Effector CD8-positive, alpha-beta T cell (primary cell): ENCODE results near the gene ARPC5L.
"Not testable (repeated sequence)": the region's sequence is repeated elsewhere in the genome, so short reads cannot be mapped to it uniquely, and the experiment has no call there.

Experiments
- DNase-seq: peaks from one replicate; lab custom pipeline; 2025; lab: John Stamatoyannopoulos, UW

Gene ARPC5L

DNA sequence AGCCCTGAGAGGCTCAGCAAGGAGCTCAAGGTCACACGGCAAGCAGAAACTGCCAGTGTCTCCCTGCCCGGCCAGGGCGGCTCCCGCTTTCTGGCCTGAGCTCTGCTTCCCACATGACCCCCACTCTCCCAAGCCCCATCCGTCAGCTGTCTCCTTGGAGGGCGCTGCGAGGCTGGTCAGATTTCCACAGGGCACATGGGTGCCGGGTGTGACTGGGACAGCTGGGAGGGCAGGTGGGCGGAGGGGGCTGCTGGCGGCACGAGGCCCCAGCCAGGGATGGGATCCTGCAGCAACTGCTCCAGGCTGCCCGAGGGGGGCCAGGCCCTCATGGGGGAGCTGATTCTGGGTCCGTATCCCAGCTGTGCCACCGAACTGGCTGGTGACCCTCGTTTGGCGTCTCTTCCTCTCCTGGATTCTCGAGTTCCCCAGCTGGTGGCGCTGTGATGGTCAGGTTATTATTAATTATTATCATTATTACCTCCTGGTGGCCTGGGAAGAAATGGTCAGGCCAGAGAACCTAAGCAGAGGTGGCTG is 21.6 kb upstream of the ARPC5L start:
- no peak for DNase-seq

DNA sequence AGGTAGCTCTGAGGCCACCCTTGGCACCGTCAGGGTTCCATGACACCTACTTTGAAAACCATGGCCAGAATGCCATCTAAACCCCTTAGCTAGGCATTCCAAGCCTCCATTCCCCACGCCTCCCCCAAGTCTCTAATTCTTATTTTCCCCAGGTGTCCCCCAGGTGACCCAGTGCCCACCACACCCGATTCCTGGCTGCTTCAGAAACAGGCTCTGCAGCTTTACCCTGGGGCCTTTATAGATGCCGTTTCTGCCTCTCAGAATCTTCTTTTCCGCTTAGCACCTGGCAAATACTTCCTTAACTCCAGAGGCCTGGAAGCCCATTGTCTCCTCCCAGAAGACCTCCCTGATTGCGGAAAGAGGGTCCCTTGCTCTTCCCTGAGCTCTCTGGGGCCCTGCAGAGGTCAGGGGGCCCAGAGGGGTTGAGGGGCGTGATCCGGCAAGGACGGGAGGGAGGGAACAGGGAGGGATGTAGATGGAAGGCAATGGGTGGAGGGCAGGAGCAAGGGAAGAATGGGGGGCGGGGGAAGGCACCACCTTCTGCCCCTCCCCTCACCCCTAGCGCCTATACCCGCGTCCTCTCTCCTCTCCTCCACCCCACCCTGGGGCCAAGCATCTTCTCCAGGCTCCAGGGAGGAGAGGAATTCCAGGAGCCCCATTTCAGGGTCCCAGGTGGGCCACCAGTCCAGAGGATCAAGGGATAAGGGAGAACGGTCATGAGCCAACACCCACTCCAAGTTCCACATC is 20.7 kb upstream of the ARPC5L start:
- DNase-seq, result no peak

DNA sequence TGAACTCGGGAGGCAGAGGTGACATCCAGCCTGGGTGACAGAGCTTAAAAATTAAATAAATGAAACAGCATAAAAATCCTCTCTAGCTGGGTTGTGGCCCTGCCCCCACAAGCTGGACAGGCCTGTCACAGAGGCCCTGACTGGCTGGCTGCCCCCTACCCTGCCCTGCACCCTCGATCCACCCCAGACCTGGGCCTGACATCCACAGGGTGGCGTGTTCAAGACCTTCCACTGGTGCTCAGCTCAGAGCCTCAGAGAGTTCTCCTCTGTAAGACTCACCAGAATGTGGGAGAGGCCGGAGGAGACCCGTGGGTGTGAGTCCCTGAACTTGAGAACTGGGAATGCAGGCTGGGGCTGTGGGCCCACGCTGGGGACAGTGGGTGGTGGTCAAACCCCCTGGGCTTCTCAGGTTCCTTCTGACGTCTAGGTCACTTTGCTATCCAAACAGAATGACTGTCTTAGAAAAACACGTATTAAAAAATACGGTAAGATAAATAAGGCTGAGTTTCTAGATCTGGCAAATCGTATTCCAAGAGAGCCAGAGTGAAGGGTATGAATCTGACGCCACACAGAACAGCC is 18.4 kb upstream of the ARPC5L start:
- no peak for DNase-seq

DNA sequence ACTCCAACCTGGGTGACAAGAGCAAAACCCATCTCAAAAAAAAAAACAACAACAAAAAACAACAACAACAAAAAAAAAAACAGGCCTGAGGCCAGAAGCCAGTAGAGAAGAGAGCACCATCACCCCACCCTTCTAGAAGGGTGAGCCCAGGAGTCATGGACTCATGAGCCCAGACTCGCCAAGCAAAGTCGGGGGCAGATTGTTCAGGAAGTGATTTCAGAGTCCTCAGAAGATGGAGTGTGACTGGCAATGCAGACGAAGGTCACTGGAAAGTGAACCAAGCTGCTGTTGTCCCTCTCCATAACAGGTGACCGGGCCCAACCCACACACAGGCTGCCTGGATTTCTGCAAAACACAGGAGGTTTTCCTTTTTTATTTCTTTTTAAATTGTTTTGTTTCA is 17.6 kb upstream of the ARPC5L start:
- DNase-seq, result no peak

DNA sequence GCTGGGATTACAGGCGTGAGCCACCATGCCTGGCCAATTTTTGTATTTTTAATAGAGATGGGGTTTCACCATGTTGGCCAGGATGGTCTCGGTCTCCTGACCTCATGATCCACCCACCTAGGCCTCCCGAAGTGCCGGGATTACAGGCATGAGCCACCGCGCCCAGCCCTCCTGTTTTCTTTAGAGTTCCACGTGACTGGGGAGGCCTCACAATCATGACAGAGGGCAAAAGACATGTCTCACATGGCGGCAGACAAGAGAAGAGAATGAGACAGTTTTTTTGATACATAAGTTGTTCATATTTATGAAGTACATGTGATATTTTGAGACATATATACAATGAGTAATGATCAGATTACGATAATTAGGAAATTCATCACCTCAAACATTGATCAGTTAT is 15.5 kb upstream of the ARPC5L start:
- not testable (repeated sequence) for DNase-seq

DNA sequence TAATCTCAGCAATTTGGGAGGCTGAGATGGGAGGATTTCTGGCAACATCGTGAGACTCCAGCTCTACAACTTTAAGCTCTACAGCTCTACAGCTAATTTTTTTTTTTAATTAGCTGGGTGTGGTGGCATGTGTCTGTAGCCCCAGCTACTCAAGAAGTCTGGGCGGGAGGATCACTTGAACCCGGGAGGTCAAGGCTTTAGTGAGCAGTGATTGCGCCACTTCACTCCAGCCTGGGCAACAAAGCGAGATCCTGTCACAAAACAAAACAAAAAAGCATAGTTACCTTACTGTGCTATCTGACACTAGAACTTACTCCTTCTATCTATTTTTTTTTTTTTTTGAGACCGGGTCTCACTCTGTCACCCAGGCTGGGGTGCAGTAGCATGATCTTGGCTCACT is 15.0 kb upstream of the ARPC5L start:
- no peak for DNase-seq

DNA sequence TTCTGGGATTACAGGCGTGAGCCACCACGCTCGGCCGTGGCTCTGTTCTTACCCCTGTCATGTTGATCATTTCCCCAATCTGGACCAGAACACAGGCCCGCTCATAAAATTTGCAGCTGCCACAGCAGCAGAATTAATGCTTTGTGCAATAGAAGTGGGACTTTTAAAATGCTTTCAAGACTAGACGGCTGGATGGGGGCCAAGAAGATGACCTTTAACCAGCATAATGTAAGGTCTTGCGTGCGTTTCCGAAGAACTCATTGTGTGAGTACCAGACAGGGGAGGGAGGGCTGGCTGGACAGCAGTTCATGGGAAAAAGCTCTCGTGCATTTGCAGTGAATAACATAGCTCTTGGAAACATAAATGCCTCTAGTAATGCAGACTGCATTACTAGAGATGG is 12.1 kb upstream of the ARPC5L start:
- DNase-seq, result no peak

DNA sequence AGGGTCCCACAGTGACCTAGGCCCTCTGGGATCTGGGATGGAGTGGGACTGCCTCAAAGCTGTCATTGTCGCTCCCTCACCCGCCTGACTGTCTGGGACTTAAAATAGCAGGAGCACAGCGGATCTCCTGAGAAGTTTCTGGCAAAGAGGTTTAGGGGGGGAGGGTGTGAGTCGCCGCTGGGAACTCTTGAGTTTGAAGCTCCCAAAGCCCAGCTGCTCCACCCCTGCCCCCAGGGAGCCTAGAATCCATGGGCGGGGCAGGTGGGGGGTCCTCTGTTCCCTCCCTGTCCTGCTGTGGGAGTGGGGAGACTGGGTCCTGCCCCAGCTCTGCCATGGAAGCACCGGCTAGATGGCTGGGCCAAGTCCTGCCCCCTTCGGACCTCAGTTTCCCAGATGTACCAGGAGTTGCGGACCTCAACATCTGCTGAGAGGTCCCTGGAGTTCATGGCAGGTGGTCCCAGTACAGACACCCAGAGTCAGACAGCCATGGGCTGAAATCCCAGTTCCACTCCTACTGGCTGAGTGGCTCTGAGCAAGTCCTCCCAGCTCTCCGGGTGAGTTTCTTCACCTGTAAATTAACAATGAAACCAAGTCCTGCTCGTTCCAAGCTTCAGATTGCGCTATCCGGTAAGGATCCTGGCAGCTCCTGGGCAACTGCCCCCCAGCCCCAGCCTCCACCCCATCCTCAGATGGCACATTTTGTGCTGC is 9.7 kb upstream of the ARPC5L start:
- no peak for DNase-seq

DNA sequence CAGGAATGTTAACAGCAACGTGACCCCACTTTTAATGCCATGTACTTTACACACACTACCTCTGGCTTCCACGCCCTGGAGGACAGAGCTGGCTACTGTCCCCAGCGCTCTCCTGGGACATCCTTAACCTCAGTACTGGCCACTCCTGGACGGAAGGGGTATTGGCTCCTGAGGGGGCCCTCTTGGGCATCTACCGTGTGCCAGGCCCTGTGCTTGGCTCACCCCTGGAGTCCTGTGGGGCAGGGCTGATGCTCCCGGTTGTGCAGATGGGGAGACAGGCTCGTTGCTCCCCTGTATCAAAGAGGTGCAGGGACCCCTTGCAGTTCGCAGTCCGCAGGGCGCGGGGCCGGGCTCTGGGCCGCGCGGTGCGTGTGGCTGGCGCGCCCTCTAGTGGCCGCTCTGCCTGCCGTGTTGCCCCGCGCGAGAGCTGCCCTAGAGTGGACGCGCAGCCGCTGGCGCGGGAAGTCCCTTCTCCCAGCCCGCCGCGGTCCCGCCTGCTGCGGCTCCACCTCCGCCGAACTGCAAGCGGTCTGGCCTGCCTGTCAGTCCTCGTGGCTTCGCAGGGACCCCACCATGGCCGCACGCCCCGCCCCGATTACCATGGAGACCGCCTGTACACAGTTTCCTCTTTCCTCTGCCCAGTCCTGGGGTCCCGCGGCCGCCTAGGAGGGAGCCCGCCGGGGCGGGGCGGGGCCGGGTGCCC is 8.9 kb upstream of the ARPC5L start, which contains the start of gene WDR38:
Gene WDR38 (plus strand): TSS at position 632 of the 703 bp plus-strand sequence. CDS start 72 bp downstream, outside the sequence.
- DNase-seq, result peak; percentile 71

DNA sequence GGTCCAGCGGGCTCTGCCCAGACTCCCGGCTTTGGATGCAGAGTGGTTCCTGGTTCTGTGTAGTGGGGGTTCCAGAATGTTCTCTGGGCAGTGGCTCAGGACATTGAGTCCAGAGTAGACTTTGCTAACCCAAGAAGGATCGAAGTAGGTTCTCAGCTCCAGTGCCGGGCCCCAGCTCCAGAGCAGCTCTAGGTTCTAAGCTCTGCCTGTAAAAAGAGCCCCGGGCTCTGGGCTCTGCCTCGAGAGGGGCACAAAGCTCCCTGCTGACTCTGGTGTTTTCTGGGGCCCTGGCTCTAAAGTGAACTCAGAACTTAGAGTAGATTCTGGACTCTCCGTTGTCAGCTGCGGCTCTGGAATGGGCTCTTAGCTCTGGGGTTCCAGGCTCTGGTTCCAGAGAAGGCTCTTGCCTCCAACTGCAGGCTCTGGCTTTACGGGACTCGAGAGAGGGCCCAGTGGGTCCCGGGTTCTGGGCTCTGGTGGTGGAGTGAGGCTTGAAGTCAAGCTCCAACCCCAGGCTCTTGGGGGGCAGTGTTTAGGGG is 8.3 kb upstream of the ARPC5L start:
- DNase-seq, result no peak

DNA sequence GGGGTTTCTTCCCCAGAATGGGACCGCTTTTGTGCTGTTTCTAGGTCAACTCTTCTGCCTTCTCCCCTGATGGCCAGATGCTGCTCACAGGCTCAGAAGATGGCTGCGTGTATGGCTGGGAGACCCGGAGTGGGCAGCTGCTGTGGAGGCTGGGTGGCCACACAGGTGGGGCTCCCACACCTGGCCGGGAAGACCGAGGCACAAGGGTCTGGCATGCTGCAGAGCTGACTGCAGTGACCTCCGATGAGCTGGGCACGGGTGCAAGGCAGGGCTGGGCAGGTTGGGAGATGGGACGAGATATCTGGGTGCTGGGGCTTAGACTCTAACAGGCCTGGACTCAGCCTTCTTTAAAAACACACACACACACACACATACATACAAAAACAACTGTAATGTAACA is 7.8 kb upstream of the ARPC5L start:
- no peak for DNase-seq

DNA sequence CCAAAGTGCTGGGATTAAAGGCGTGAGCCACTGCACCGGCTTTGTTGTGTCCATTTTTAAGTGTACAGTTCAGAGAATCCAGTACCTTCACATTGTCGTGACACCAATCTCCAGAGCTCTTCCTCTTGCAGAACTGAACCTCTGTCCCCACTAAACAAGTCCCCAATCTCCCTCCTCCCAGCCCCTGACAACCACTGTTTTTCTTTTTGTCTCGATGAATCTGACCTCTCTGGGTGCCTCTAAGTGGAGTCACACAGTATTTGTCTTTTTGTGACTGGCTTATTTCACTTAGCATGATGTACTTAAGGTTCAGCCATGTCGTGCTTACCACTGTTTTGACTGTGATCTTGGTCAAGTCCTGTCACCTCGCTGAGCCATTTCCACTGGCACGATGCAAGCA is 7.1 kb upstream of the ARPC5L start:
- no peak for DNase-seq

DNA sequence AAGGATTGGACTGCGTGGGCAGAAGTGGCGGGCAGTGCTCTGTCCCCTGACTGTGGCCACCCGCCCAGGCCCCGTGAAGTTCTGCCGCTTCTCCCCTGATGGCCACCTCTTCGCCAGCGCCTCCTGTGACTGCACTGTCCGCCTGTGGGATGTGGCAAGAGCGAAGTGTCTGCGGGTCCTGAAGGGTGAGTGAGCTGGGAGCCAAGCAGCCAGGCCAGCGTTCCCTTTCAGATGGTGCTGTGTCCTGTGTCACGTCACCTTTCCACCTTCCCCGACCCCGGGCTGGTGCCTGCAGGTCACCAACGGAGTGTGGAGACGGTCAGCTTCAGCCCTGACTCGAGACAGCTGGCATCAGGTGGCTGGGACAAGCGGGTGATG is 6.4 kb upstream of the ARPC5L start:
- no peak for DNase-seq

DNA sequence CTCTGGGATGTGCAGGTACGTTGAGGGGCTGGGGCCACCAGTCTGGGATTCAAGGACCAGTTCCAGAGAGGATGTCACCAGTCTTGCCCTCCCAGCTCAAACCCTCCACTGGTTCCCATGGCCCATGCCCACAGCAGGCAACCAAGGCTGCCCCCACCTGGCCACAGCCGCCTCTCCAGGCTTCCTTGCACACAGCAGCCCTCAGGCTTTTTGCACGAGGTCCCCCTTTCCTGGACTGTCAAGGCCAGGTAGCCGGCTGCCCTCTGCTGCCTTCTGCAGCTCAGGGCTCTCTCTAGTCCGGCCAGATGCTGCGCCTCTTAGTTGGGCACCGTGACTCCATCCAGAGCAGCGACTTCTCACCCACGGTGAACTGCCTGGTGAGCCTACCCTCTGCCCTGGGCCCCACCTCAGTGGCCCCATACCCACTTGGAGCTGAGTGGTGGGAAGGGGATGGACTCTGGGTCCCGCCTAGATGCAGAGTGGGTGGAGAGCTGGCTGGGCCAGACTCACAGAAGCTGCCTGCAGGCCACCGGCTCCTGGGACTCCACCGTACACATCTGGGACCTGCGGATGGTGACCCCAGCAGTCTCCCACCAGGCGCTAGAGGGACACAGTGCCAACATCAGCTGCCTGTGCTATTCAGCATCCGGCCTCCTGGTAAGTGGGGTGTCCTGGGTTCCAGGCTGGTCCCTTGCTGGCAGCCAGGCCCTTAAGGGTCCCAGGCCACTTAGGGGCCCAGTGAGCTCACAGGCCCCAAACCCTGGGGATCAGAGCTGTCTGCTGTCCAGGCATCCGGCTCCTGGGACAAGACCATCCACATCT is 5.8 kb upstream of the ARPC5L start:
- no peak for DNase-seq

DNA sequence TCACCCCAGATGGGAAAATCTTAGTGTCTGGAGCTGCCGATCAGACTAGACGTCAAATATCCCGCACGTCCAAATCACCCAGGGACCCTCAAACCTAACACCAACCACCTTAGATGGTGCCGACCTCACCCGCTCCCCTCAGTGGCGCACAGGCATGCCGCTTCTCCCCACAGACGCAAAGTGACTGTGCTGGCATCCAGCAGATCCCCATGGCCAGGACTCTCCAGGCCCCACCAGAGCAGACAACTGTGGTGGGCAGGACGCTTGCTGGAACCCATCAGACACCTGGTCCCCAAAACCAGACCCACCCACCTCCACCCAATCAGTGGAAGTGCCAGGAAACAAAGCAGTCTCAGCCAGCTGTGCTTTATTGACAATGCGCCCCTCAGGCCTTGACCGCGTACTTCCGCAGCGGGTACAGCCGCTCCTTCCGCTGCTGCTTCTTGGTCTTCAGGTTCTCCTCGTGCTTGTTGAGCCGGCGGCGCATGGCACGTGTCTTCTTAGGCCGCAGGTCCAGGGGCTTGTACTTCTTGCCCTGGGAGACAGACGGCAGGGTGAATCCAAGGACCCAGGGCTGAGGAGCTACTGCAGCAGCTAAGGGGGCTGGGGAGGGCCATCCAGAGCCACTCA is 4.3 kb upstream of the ARPC5L start:
- DNase-seq, result no peak

DNA sequence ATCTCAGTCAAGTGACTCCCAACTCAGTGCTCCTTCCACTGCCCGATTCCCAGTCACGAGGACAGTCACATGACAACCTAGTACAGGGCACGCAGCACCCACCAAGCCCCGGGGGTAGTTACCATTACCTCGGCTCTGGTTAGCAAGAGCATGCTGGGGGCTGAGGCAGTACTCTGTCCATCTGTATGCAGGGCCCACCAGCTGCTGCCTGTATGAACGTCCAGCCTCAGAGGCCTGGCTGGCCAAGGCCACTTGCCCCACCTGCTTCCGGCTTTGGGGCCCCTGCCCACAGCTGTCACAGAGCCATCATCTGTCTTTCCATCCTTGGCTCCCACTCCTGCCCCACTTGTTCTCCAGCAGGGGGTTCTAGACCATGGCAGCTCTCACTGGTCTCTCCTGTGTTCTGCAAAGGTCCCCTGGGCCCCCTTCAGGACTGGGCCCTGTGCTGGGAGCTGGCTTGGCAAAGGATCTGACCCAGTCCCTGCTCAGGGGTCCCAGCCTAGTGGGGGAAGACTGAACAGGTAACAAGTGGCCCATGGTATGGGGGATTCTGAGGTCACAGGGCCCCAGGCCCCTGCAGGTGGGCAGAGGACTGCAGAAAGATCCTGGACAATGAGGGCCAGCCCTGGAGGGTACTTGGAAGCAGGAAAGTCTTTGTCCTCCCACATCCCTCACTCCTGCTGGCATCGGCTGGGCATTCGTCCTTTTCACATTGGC is 3.4 kb upstream of the ARPC5L start:
- DNase-seq, result no peak

DNA sequence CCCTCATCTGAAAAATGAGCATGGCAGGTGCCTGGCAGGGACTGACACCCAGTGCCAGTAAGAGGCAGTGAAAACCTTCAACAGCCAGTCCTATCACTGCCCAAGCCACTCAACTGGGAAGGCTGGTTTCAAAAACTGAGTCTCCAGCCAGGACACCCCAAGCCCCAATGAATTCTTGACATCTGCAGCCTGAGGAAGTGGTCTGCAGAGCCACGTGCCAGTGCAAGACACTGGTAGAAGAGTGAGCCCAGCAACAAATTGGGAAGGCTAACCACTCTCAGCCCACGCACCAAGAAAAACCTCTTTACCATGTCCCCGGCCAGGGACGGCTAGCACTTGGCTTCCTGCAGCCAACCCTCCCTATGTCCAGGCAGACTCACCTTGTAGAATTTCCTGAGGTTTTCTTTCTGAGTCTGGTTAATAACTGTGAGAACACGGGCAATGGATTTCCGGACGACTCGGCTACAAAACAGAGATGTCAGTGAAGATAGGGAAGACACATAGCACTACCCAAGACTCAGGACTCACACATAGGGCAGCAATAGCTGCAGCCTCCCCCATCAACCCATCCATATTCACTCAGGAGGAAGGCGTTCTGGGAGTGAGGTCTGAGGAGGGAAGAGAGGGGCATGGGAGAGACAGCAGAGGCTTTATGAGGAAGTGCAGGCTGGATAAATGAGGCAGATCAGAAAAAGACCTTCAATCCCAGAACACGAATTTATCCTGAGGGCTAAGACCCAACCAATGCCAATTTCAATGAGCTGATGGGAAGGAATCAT is 1.9 kb upstream of the ARPC5L start:
- DNase-seq, result no peak

DNA sequence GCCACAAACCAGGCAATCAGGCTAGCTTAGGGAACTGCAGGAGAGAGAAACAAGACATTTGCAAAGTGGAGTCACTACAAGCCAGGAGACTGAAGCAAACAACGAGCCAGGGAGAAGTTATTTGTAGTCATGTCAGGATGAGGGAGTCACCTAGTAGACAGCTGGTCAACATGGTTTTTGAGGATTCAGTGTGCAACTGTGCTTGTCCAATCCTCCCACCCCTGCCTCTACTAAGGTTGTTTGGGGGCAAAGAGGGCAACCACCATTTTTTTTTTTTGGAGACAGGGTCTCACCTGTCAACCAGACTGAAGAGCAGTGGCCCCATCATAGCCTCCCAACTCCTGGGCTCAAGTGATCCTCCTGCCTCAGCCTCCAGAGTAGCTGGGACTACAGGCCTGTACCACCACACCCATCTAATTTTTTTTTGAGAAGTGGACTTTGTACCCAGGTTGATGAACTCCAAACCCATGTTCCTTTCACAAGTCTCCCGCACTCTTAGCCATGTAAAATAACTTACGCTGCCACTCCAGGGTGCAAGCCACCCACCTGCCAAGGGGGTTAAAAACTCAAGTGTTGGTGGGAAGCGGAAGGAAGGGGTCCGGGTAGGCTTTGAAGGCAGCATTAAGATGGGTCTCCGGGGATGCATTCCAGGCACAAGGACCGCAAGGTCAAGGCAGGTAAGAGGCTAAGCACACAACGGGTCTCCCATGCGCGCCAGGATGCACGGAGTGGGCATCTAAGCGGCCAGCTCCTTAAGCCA is 1.2 kb upstream of the ARPC5L start:
- DNase-seq, result no peak
